H1 (cell line): ENCODE data around the gene CALHM2. TPM values are rescaled to one million over a fixed set of nuclear protein-coding genes. Genes with fewer than 3 reads are reported as not detected.
"Not testable (repeated sequence)": the region's sequence is repeated elsewhere in the genome, so short reads cannot be mapped to it uniquely, and the experiment has no call there.

ENCODE experiments used
- CTCF ChIA-PET: fragments of 300-600 bp; sonication (Branson Sonifier 250); formaldehyde crosslinking; loops from one replicate; lab custom pipeline; 2021; ENCODE audit not compliant: partially characterized antibody; lab: Charles Lee
- POLR2A ChIA-PET: fragments of 300-600 bp; sonication (Branson Sonifier 250); formaldehyde crosslinking; loops from one replicate; lab custom pipeline; 2021; ENCODE audit warnings: inconsistent platforms; ENCODE audit not compliant: partially characterized antibody; lab: Charles Lee
- DNase-seq, 2 experiments: peaks; one replicate each; pipeline versions ENCODE4 v3.0.0 to v3.0.0-alpha.2; 2010 to 2022; ENCODE audit warnings: low spot score in 2 of 2, low read depth in 1 of 2, mixed read lengths in 1 of 2
- FAIRE-seq: peaks from 2 replicates; lab custom pipeline; 2011; peaks lifted over from hg19 to GRCh38; lab: Jason Lieb, UNC
- H2AFZ ChIP-seq: 2 replicates; pipeline ENCODE4 v1.8.1; 2012; ENCODE audit warnings: low read length, inconsistent platforms
- H2AK5ac ChIP-seq: 2 replicates; pipeline ENCODE4 v1.6.1; 2013; ENCODE audit warnings: low read depth, low read length
- H2BK120ac ChIP-seq: replicated peaks from 2 replicates; pipeline ENCODE3; 2013; ENCODE audit warnings: low read depth, low read length, inconsistent platforms
- H2BK12ac ChIP-seq: 2 replicates; pipeline ENCODE4 v1.6.1; 2013; ENCODE audit warnings: low read depth, low read length
- H2BK15ac ChIP-seq: 2 replicates; pipeline ENCODE4 v1.6.1; 2013; ENCODE audit warnings: low read length
- H2BK20ac ChIP-seq: 2 replicates; pipeline ENCODE4 v1.6.1; 2013; ENCODE audit warnings: low read length
- H2BK5ac ChIP-seq: 2 replicates; pipeline ENCODE4 v1.6.1; 2013; ENCODE audit warnings: low read depth, low read length
- H3K14ac ChIP-seq: 2 replicates; pipeline ENCODE4 v1.6.1; 2013; ENCODE audit warnings: inconsistent platforms; ENCODE audit not compliant: insufficient read length
- H3K18ac ChIP-seq: 2 replicates; pipeline ENCODE4 v1.6.1; 2013; ENCODE audit warnings: low read length; ENCODE audit errors: extremely low read depth
- H3K23ac ChIP-seq: 2 replicates; pipeline ENCODE4 v1.6.1; 2013; ENCODE audit warnings: inconsistent platforms; ENCODE audit not compliant: insufficient read length
- H3K23me2 ChIP-seq: 2 replicates; pipeline ENCODE4 v1.6.1; 2013; ENCODE audit warnings: low read depth, low read length
- H3K27ac ChIP-seq: 2 replicates; pipeline ENCODE4 v1.6.1; 2011; ENCODE audit warnings: low read depth, low read length, inconsistent platforms
- H3K27me3 ChIP-seq, 4 experiments: replicated peaks in 1 of 4; 1 replicate in 1 of 4; 2 replicates in 3 of 4; pipeline versions ENCODE4 v1.6.1 to v1.8.1; 2011 to 2013; ENCODE audit warnings: low read length in 3 of 4, mild to moderate bottlenecking in 3 of 4, inconsistent platforms in 2 of 4, mixed read lengths in 2 of 4, moderate library complexity in 1 of 4; ENCODE audit not compliant: control insufficient read depth in 3 of 4, insufficient read depth in 3 of 4; ENCODE audit errors: extremely low read depth in 1 of 4
- H3K36me3 ChIP-seq, 4 experiments: 2 replicates each; pipeline versions ENCODE4 v1.6.1 to v1.8.1; 2011 to 2013; ENCODE audit warnings: mild to moderate bottlenecking in 4 of 4, low read length in 3 of 4, moderate library complexity in 2 of 4, control low read depth in 1 of 4, inconsistent platforms in 1 of 4; ENCODE audit not compliant: insufficient read depth in 4 of 4, control insufficient read depth in 2 of 4
- H3K4ac ChIP-seq: replicated peaks from 2 replicates; pipeline ENCODE3; 2013; ENCODE audit warnings: low read length, low read depth, mixed read lengths, inconsistent platforms; ENCODE audit not compliant: insufficient read length
- H3K4me1 ChIP-seq, 4 experiments: replicated peaks in 1 of 4; 1 replicate in 1 of 4; 2 replicates in 3 of 4; pipeline versions ENCODE4 v1.6.1 to v1.8.1; 2011 to 2013; ENCODE audit warnings: low read length in 3 of 4, inconsistent platforms in 2 of 4, mixed read lengths in 1 of 4; ENCODE audit not compliant: insufficient read depth in 4 of 4, control insufficient read depth in 3 of 4
- H3K4me2 ChIP-seq, 2 experiments: 2 replicates each; pipeline versions ENCODE4 v1.6.1 to v1.8.1; 2011 to 2013; ENCODE audit warnings: low read depth in 2 of 2, low read length in 2 of 2, control low read depth in 1 of 2, inconsistent platforms in 1 of 2, mild to moderate bottlenecking in 1 of 2; ENCODE audit not compliant: insufficient read depth in 1 of 2
- H3K4me3 ChIP-seq, 4 experiments: fragments of 200-600, 300-600 bp in 1 of 4; sonication (generic), shearing (Covaris generic), sonication (Bioruptor Twin) in 1 of 4; 2 replicates each; pipeline versions ENCODE4 v1.5.1 to v1.8.1; 2011 to 2016; ENCODE audit warnings: low read length in 4 of 4, low read depth in 3 of 4, control low read depth in 2 of 4, inconsistent platforms in 2 of 4, mild to moderate bottlenecking in 2 of 4, mixed read lengths in 1 of 4, moderate library complexity in 1 of 4; ENCODE audit not compliant: insufficient read depth in 2 of 4; ENCODE audit errors: extremely low read depth in 1 of 4
- H3K56ac ChIP-seq: replicated peaks from 2 replicates; pipeline ENCODE3; 2013; ENCODE audit warnings: low read depth, mild to moderate bottlenecking, mixed read lengths, low read length, inconsistent platforms; ENCODE audit not compliant: insufficient read length
- H3K79me1 ChIP-seq: 2 replicates; pipeline ENCODE4 v1.6.1; 2013; ENCODE audit warnings: low read depth, low read length, control low read depth
- H3K79me2 ChIP-seq, 2 experiments: 2 replicates each; pipeline versions ENCODE4 v1.6.1 to v1.8.1; 2012 to 2013; ENCODE audit warnings: low read length in 2 of 2, mild to moderate bottlenecking in 2 of 2, inconsistent platforms in 1 of 2; ENCODE audit not compliant: insufficient read depth in 2 of 2, control insufficient read depth in 1 of 2
- H3K9ac ChIP-seq, 4 experiments: replicated peaks in 1 of 4; 1 replicate in 1 of 4; 2 replicates in 3 of 4; pipeline versions ENCODE4 v1.6.1 to v1.8.1; 2011 to 2013; ENCODE audit warnings: low read depth in 3 of 4, low read length in 3 of 4, control low read depth in 2 of 4, mild to moderate bottlenecking in 2 of 4, moderate library complexity in 2 of 4, inconsistent platforms in 1 of 4; ENCODE audit errors: extremely low read depth in 1 of 4
- H3K9me3 ChIP-seq, 2 experiments: 2 replicates each; pipeline versions ENCODE4 v1.6.1 to v1.8.1; 2012 to 2013; ENCODE audit warnings: mild to moderate bottlenecking in 2 of 2, moderate library complexity in 2 of 2, control low read depth in 1 of 2, inconsistent platforms in 1 of 2, low read depth in 1 of 2, low read length in 1 of 2, mixed read lengths in 1 of 2; ENCODE audit not compliant: insufficient read depth in 2 of 2
- H4K20me1 ChIP-seq, 2 experiments: replicated peaks in 1 of 2; 2 replicates each; pipeline versions ENCODE3 to v1.8.1; 2011 to 2013; ENCODE audit warnings: inconsistent platforms in 2 of 2, low read length in 2 of 2, mild to moderate bottlenecking in 1 of 2; ENCODE audit not compliant: insufficient read depth in 2 of 2, control insufficient read depth in 1 of 2
- H4K5ac ChIP-seq: 2 replicates; pipeline ENCODE4 v1.6.1; 2013; ENCODE audit warnings: low read length, low read depth, mixed read lengths, inconsistent platforms; ENCODE audit not compliant: insufficient read length
- H4K8ac ChIP-seq: 2 replicates; pipeline ENCODE4 v1.8.0; 2013; ENCODE audit warnings: mild to moderate bottlenecking, moderate library complexity, low read length, inconsistent platforms; ENCODE audit not compliant: insufficient read depth; ENCODE audit errors: extremely low read depth
- H4K91ac ChIP-seq: replicated peaks from 2 replicates; pipeline ENCODE3; 2013; ENCODE audit warnings: low read length, mixed read lengths, inconsistent platforms; ENCODE audit not compliant: insufficient read length
- WGBS, 2 experiments: shearing (Covaris generic) in 1 of 2; methylation state at CpG; one replicate each; pipeline versions ENCODE4 v1.1.6 to v1.1.7; 2013 to 2015; ENCODE audit warnings: low lambda C conversion rate in 2 of 2, mixed read lengths in 2 of 2, inconsistent platforms in 1 of 2, low coverage in 1 of 2, missing lambda C conversion rate in 1 of 2; ENCODE audit not compliant: insufficient replicate concordance in 2 of 2, insufficient coverage in 1 of 2, insufficient read length in 1 of 2; ENCODE audit errors: extremely low coverage in 1 of 2, missing lambda C conversion rate in 1 of 2; 5-methylcytosine and 5-hydroxymethylcytosine counted together
- polyA plus RNA-seq, 7 experiments: library from polyadenylated mRNA; depleted of rRNA in 3 of 7; stranded (reverse) in 5 of 7; unstranded in 2 of 7; fragments of >200 nt in 5 of 7; fragments of 200-250 nt in 2 of 7; gene quantifications; 1 replicate in 5 of 7; 2 replicates in 1 of 7; 4 replicates in 1 of 7; pipeline versions ENCODE4 v1.2.1 to v1.2.3, GENCODE V29; 2011 to 2013; ENCODE audit warnings: missing spikeins in 2 of 7, mixed read lengths in 2 of 7
- total RNA-seq: library from RNA; stranded (reverse); fragmentation: NEBNext Ultra II Directional; extraction: Animal tissue kit (Norgen Biotek cat#: 25700); gene quantifications from 2 replicates; pipeline ENCODE4 v1.2.1, GENCODE V29; 2021

CALHM2 gene
- total and polyA plus RNA-seq, 2 of the 8 experiments (the other 6 are each of a cell fraction or from before 2014, with no cell fraction given), result 1.2 to 2.4 TPM

DNA sequence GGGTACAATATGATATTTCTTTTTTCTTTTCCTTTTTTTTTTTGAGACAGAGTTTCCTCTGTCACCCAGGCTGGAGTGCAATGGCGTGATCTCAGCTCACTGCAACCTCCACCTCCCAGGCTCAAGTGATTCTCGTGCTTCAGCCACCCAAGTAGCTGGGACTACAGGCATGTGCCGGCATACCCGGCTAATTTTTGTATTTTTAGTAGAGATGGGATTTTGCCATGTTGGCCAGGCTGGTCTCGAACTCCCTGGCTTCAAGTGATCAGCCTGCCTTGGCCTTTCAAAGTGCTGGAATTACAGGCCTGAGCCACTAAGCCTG, 35.1 kb downstream of the CALHM2 start:
- FAIRE-seq, H2BK5ac ChIP-seq, H3K79me2 ChIP-seq, H4K8ac ChIP-seq, H3K18ac ChIP-seq, DNase-seq, H4K91ac ChIP-seq, H3K9me3 ChIP-seq, H3K23me2 ChIP-seq, H2AFZ ChIP-seq, H3K4me1 ChIP-seq, H2AK5ac ChIP-seq, H3K23ac ChIP-seq, H3K14ac ChIP-seq, H2BK12ac ChIP-seq, H3K4me3 ChIP-seq, H3K9ac ChIP-seq, H3K4ac ChIP-seq, H4K5ac ChIP-seq, H3K79me1 ChIP-seq, H3K27ac ChIP-seq, H3K27me3 ChIP-seq, H3K4me2 ChIP-seq, H2BK15ac ChIP-seq, H3K56ac ChIP-seq, H2BK120ac ChIP-seq, H4K20me1 ChIP-seq, H2BK20ac ChIP-seq: not testable (repeated sequence)
- ChIA-PET POLR2A (interaction anchor here (1.1 to 2.1 kb wide), 4 partner anchors 15 to 58 kb away, joined by 3 to 5 read pairs (median 3); no protein-coding TSS in a partner anchor), CTCF (interaction anchor here (0.9 to 4.3 kb wide), 16 partner anchors 10 to 234 kb away, joined by 3 to 35 read pairs (median 6); partner anchors contain the start of genes ATP5MK and PDCD11)
- peaks cover 57 to 92% (median 88%) of the 10 kb centered on the region in 4 experiments for H3K36me3 ChIP-seq
- 97% methylated on average over 5 of the region's 5 CpGs; no CpG with 5 or more reads in 1 of the 2 experiments for WGBS, 2 experiments
